CD4-positive, alpha-beta memory T cell (primary cell): Measurements from ENCODE around the gene KCNQ1. TPM values are rescaled to one million over a fixed set of nuclear protein-coding genes. Genes with fewer than 3 reads are reported as not detected.

Experiments
- CTCF ChIA-PET: fragments of 350-600 bp; sonication (Branson Sonifier 250); formaldehyde crosslinking; loops from one replicate; lab custom pipeline; 2021; ENCODE audit warnings: inconsistent platforms; ENCODE audit not compliant: partially characterized antibody; lab: Charles Lee
- POLR2A ChIA-PET: fragments of 350-600 bp; sonication (Branson Sonifier 250); formaldehyde crosslinking; loops from one replicate; lab custom pipeline; 2021; ENCODE audit not compliant: partially characterized antibody; lab: Charles Lee
- DNase-seq, 5 donors: peaks; one replicate each; pipeline versions ENCODE4 v3.0.0 to v3.0.0-alpha.2; 2020 to 2022; ENCODE audit warnings: mixed read lengths in 1 of 5
- H3K27ac ChIP-seq: one replicate; pipeline ENCODE4 v1.7.0; 2013; ENCODE audit warnings: low read depth, low read length
- H3K27me3 ChIP-seq: 2 replicates; pipeline ENCODE4 v1.7.0; 2013; ENCODE audit warnings: mild to moderate bottlenecking, low read length, moderate library complexity; ENCODE audit not compliant: insufficient read depth
- H3K36me3 ChIP-seq: 2 replicates; pipeline ENCODE4 v1.7.0; 2013; ENCODE audit warnings: mild to moderate bottlenecking, low read length, moderate library complexity; ENCODE audit not compliant: insufficient read depth
- H3K4me1 ChIP-seq: 2 replicates; pipeline ENCODE4 v1.7.0; 2013; ENCODE audit warnings: mild to moderate bottlenecking, low read length, moderate library complexity; ENCODE audit not compliant: insufficient read depth
- H3K4me3 ChIP-seq, 2 donors: one replicate each; pipeline ENCODE4 v1.7.0; 2013; ENCODE audit warnings: low read length in 2 of 2, mild to moderate bottlenecking in 1 of 2
- H3K9me3 ChIP-seq, 2 donors: one replicate each; pipeline ENCODE4 v1.7.0; 2013; ENCODE audit warnings: low read length in 2 of 2, control low read depth in 1 of 2; ENCODE audit not compliant: control insufficient read depth in 1 of 2
- H3K27ac Mint-ChIP-seq, 7 donors: one replicate each; pipeline ENCODE4 v1.8.0; 2020 to 2021; ENCODE audit warnings: mixed read lengths in 7 of 7, mild to moderate bottlenecking in 6 of 7, inconsistent platforms in 3 of 7, moderate library complexity in 3 of 7
- H3K27me3 Mint-ChIP-seq, 2 donors: one replicate each; pipeline ENCODE4 v1.8.0; 2020 to 2021; ENCODE audit warnings: mixed read lengths in 2 of 2
- H3K36me3 Mint-ChIP-seq, 2 donors: one replicate each; pipeline ENCODE4 v1.8.0; 2020 to 2021; ENCODE audit warnings: mixed read lengths in 2 of 2, inconsistent platforms in 1 of 2, mild to moderate bottlenecking in 1 of 2
- H3K4me1 Mint-ChIP-seq, 4 donors: one replicate each; pipeline ENCODE4 v1.8.0; 2020 to 2021; ENCODE audit warnings: mixed read lengths in 4 of 4, mild to moderate bottlenecking in 1 of 4
- H3K4me3 Mint-ChIP-seq, 8 donors: one replicate each; pipeline ENCODE4 v1.8.0; 2020 to 2021; ENCODE audit warnings: mixed read lengths in 8 of 8, mild to moderate bottlenecking in 7 of 8, moderate library complexity in 6 of 8, inconsistent platforms in 3 of 8
- H3K9me3 Mint-ChIP-seq, 8 donors: one replicate each; pipeline ENCODE4 v1.8.0; 2020 to 2021; ENCODE audit warnings: mixed read lengths in 8 of 8, mild to moderate bottlenecking in 5 of 8, inconsistent platforms in 3 of 8, moderate library complexity in 1 of 8
- intact Hi-C: fragments of 100-400 bp; cut with micrococcal nuclease; formaldehyde crosslinking; loops from one replicate; pipeline ENCODE4 v1.15.1; 2023
- polyA plus RNA-seq, 2 donors: library from polyadenylated mRNA; unstranded; fragments of 300-500 nt; fragmentation: Illumina TruSeq; gene quantifications; one replicate each; pipeline ENCODE4 v1.2.3, GENCODE V29; 2021
- total RNA-seq, 2 experiments: library from RNA; stranded (reverse); gene quantifications; one replicate each; pipeline ENCODE4 v1.2.3, GENCODE V29; 2021

KCNQ1 gene
- total and polyA plus RNA-seq, 4 experiments from 2014 or later, result 5.4 to 21.7 (median 21.5) TPM

DNA sequence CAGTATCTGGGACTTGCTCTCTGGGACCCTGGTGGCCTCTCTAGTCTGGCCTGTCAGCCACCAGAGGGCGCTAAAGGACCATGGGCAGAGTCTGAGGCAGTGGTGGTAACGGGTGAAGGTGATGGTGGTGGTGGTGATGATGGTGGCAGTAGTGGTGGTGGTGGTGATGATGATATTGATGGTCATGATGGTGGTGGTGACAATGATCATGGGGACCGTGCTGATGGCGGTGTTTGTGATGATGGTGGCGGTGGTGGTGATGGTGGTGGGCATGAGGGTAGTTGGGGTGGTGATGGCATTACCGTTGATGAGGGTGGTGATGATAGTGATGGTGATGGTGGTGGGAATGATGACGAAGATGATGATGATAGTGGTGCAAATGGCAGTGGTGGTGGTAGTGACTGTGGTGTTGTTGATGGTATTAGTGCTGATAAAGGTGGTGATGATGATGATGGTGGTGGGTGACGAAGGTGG, 16.4 kb upstream of the KCNQ1 start:
- no peak overlapping the region for H3K4me3 Mint-ChIP-seq
- no peaks in the 10 kb centered on the region for H3K4me1 ChIP-seq
- no peak overlapping the region for H3K27ac Mint-ChIP-seq
- H3K9me3 ChIP-seq, result no peaks in the 10 kb centered on the region
- H3K36me3 Mint-ChIP-seq, result no peaks in the 10 kb centered on the region
- H3K4me3 ChIP-seq, result no peak overlapping the region
- no peaks in the 10 kb centered on the region for H3K36me3 ChIP-seq
- ChIA-PET CTCF (interaction anchor here (1.1 to 5.2 kb wide), 3 partner anchors 19 to 104 kb away, joined by 3 to 104 read pairs (median 5); no protein-coding TSS in a partner anchor), POLR2A (interaction anchor here (0.8 kb wide), 1 partner anchor 103 kb away, joined by 3 read pairs; no protein-coding TSS in a partner anchor)
- no peaks in the 10 kb centered on the region for H3K4me1 Mint-ChIP-seq
- H3K27me3 ChIP-seq, result no peaks in the 10 kb centered on the region
- no peaks in the 10 kb centered on the region for H3K9me3 Mint-ChIP-seq
- H3K27me3 Mint-ChIP-seq, result no peaks in the 10 kb centered on the region
- intact Hi-C loops, result loop anchor here (1.0 to 2.0 kb wide), 2 partner anchors 460 to 663 kb away; no protein-coding TSS in a partner anchor
- peak; percentile 77 to 83 (median 80) for DNase-seq
- no peak overlapping the region for H3K27ac ChIP-seq

DNA sequence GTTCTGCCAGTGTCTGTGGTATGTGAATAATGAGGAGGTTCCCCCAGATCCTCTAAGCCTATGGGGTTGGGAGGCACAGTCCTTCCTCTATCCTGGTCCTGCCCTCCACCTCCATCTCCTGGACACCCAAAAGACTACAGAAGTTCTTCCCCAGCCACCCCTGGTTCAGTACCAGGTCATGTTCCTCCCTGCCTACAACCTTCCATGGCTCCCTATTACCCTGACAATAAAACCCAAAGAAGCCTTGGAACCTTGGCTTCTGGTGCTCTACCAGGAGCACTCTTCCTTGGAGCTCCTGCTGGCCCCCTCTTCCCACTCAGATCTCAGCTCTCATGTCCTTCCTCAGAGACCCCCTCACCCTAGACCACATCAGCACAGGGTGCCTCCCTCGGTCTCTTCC, 13.4 kb upstream of the KCNQ1 start:
- H3K4me3 Mint-ChIP-seq, result no peak overlapping the region
- no peaks in the 10 kb centered on the region for H3K4me1 Mint-ChIP-seq
- Histone ChIP-seq H3K4me1 (no peaks in the 10 kb centered on the region), H3K4me3 (no peak overlapping the region), H3K27me3 (no peaks in the 10 kb centered on the region), H3K27ac (no peak overlapping the region), H3K36me3 (no peaks in the 10 kb centered on the region), H3K9me3 (no peaks in the 10 kb centered on the region)
- no peak for DNase-seq
- no peaks in the 10 kb centered on the region for H3K9me3 Mint-ChIP-seq
- POLR2A ChIA-PET, result no interaction called here
- H3K27ac Mint-ChIP-seq, result peak overlapping the region in 3 of 7 donors; percentile 56 to 72 (median 59)
- CTCF ChIA-PET, result interaction anchor here (1.0 to 2.9 kb wide), 4 partner anchors 100 to 499 kb away, joined by 3 to 18 read pairs (median 3); no protein-coding TSS in a partner anchor
- no peaks in the 10 kb centered on the region for H3K36me3 Mint-ChIP-seq
- intact Hi-C loops, result no loop called here
- H3K27me3 Mint-ChIP-seq, result no peaks in the 10 kb centered on the region

DNA sequence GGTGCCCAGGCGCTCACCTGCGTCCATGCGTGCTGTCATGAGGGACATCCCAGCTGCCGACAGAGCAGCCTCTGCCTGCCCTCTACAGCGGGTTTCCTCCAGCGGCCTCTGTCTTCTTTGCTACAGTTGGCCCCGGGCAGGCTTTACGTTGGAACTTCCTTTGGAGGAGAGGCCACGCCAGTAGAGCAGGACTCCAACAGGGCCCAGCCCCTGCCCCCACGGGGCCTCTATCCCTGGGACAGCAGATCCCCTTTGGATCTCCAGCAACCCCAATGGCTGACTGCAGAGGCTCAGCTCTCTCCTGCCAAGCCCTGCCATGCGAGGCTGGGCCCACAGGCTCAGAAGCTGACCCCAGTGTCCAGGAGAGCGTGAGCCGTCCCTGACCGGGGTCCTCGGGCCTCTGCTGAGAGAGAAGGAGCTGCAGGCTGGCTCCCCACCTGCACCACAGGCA, 12.6 kb upstream of the KCNQ1 start:
- ChIA-PET CTCF (interaction anchor here (1.5 to 2.9 kb wide), 2 partner anchors 99 to 457 kb away, joined by 3 to 18 read pairs; no protein-coding TSS in a partner anchor), POLR2A (no interaction called here)
- no peak overlapping the region for H3K4me3 ChIP-seq
- H3K36me3 Mint-ChIP-seq, result no peaks in the 10 kb centered on the region
- no peak overlapping the region for H3K27ac Mint-ChIP-seq
- intact Hi-C loops, result no loop called here
- no peaks in the 10 kb centered on the region for H3K9me3 Mint-ChIP-seq
- no peaks in the 10 kb centered on the region for H3K27me3 Mint-ChIP-seq
- H3K27ac ChIP-seq, result no peak overlapping the region
- H3K4me1 ChIP-seq, result no peaks in the 10 kb centered on the region
- H3K4me1 Mint-ChIP-seq, result no peaks in the 10 kb centered on the region
- H3K36me3 ChIP-seq, result no peaks in the 10 kb centered on the region
- DNase-seq, result no peak
- no peaks in the 10 kb centered on the region for H3K27me3 ChIP-seq
- H3K9me3 ChIP-seq, result no peaks in the 10 kb centered on the region
- no peak overlapping the region for H3K4me3 Mint-ChIP-seq

DNA sequence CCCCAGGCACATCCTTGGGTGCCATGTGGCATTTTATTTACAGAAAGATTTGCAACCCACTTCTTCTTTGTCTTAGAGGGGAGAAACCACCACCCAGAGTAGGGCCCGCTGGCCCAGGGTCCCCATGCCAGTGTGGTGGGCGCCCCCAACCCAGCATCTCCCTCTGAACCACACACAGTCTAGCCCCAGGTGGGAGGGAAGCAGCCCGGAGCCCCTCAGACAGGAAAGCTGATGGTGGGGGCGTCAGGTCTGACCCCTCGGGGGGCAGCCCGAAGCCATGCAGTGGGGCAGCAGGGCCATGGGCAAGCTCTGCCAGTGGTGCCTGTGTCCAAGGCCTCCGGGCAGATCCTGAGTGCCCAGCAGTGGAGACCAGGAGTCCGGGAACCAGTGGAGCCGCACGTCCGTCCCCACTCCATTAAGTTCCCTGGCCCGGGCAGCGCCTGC, 12.2 kb upstream of the KCNQ1 start:
- intact Hi-C loops, result no loop called here
- Mint-ChIP-seq H3K9me3 (no peaks in the 10 kb centered on the region), H3K4me1 (no peaks in the 10 kb centered on the region), H3K4me3 (no peak overlapping the region), H3K27ac (no peak overlapping the region), H3K27me3 (no peaks in the 10 kb centered on the region), H3K36me3 (no peaks in the 10 kb centered on the region)
- no peak for DNase-seq
- no peaks in the 10 kb centered on the region for H3K27me3 ChIP-seq
- H3K36me3 ChIP-seq, result no peaks in the 10 kb centered on the region
- no peak overlapping the region for H3K27ac ChIP-seq
- POLR2A ChIA-PET, result no interaction called here
- CTCF ChIA-PET, result interaction anchor here (2.9 kb wide), 1 partner anchor 99 kb away, joined by 18 read pairs; no protein-coding TSS in a partner anchor
- H3K9me3 ChIP-seq, result no peaks in the 10 kb centered on the region
- H3K4me3 ChIP-seq, result no peak overlapping the region
- no peaks in the 10 kb centered on the region for H3K4me1 ChIP-seq

DNA sequence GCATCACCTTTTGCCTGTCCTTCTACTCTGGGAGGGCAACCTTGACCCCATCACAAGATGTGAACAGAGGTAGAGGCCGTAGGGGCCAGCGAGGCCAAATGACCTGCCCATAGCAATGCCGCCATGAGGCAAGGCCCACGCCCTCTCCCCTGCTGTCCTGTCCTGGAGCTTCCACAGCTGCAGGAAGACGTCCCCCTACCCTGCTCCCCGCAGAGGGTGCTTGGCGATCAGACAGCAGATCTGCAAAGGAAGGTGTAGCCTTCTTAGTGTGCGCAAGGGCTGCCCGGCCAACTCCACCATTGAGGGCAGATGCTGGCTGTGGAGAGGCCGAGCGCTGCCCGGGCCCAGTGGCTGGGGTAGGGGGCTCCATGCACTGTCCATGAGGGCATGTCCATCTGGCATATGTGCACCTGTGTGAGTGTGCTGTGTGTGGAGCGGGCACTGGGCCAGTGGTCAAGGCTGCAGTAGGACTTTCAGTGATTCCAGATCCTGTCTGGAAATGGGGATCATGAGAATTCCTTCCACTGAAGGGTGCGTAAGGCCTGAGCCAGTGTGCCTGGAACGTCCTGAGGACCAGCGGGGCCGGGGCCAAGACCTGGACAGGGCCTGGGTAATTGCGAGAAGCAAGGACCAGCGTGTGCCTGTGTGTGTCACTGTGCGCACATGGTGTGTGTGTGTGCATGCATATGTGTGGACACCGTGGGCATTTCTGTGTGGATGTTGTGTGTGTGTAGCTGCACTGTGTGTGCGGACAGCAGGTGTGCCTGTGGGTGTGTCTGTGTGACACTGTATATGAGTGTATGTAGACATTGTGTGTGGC, 11.5 kb upstream of the KCNQ1 start:
- ChIA-PET POLR2A (no interaction called here), CTCF (interaction anchor here (2.9 kb wide), 1 partner anchor 98 kb away, joined by 18 read pairs; no protein-coding TSS in a partner anchor)
- Mint-ChIP-seq H3K9me3 (no peaks in the 10 kb centered on the region), H3K4me1 (no peaks in the 10 kb centered on the region), H3K4me3 (no peak overlapping the region), H3K27ac (no peak overlapping the region), H3K27me3 (no peaks in the 10 kb centered on the region), H3K36me3 (no peaks in the 10 kb centered on the region)
- no peak for DNase-seq
- H3K9me3 ChIP-seq, result no peaks in the 10 kb centered on the region
- intact Hi-C loops, result no loop called here
- H3K36me3 ChIP-seq, result no peaks in the 10 kb centered on the region
- H3K4me3 ChIP-seq, result no peak overlapping the region
- no peak overlapping the region for H3K27ac ChIP-seq
- H3K27me3 ChIP-seq, result no peaks in the 10 kb centered on the region
- H3K4me1 ChIP-seq, result no peaks in the 10 kb centered on the region

DNA sequence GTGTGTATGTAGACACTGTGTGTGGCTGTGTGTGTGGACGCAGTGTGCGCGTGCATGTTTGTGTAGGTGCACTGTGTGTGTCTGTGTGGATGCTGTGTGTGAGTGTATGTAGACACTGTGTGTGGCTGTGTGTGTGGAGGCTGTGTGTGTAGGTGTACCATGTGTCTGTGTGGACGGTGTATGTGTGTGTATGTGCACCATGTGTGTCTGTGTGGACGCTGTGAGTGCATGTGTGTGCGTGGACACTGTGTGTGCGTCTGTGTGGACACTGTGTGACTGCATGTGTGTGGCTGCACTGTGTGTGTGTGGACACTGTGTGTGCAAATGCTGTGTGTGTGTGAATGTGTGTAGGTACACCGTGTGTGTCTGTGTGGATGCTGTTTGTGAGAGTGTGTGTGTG, 10.8 kb upstream of the KCNQ1 start:
- Histone ChIP-seq H3K36me3 (no peaks in the 10 kb centered on the region), H3K27ac (no peak overlapping the region), H3K27me3 (no peaks in the 10 kb centered on the region), H3K4me1 (no peaks in the 10 kb centered on the region), H3K9me3 (no peaks in the 10 kb centered on the region), H3K4me3 (no peak overlapping the region)
- Mint-ChIP-seq H3K36me3 (no peaks in the 10 kb centered on the region), H3K4me1 (no peaks in the 10 kb centered on the region), H3K27ac (no peak overlapping the region), H3K9me3 (no peaks in the 10 kb centered on the region), H3K4me3 (no peak overlapping the region), H3K27me3 (no peaks in the 10 kb centered on the region)
- ChIA-PET POLR2A (no interaction called here), CTCF (no interaction called here)
- no peak for DNase-seq
- intact Hi-C loops, result no loop called here

DNA sequence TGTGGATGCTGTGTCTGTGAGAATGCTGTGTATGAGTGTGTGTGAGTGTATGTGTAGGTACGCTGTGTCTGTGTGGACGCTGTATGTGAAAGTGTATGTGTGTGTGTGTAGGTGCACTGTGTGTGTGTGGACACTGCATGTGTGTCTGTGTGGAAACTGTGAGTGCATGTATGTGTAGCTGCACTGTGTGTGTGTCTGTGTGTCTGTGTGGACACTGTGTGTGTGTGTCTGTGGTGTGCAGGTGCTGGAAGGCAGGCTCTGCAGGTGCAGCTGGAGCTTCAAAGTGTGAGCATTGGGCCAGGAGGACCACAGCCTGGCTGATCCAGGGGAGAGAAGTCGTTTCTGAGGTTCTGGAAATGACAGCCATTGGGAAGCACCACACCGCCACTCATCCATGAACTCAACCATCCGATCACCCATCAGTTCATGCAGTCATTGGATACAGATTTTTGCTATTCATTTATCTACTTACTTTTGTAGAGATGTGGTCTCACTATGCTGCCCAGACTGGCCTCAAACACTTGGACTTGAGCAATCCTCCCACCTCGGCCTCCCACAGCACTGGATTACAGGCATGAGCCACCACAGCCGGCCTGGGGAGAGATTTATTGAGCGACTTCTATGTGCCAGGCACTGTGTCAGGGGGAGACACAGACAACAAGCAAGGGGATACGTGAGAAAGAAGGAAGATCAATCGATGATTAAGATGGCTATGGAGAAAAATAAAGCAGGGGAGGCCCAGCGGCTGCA, 10.1 kb upstream of the KCNQ1 start:
- no peak overlapping the region for H3K4me3 Mint-ChIP-seq
- H3K27me3 Mint-ChIP-seq, result no peaks in the 10 kb centered on the region
- H3K27me3 ChIP-seq, result no peaks in the 10 kb centered on the region
- no peaks in the 10 kb centered on the region for H3K9me3 ChIP-seq
- ChIA-PET POLR2A (no interaction called here), CTCF (interaction anchor here (0.5 kb wide), 1 partner anchor 89 kb away, joined by 3 read pairs; no protein-coding TSS in a partner anchor)
- H3K27ac ChIP-seq, result no peak overlapping the region
- DNase-seq, result no peak
- intact Hi-C loops, result no loop called here
- H3K4me1 ChIP-seq, result no peaks in the 10 kb centered on the region
- no peaks in the 10 kb centered on the region for H3K9me3 Mint-ChIP-seq
- H3K36me3 ChIP-seq, result no peaks in the 10 kb centered on the region
- H3K36me3 Mint-ChIP-seq, result no peaks in the 10 kb centered on the region
- no peak overlapping the region for H3K4me3 ChIP-seq
- no peak overlapping the region for H3K27ac Mint-ChIP-seq
- H3K4me1 Mint-ChIP-seq, result no peaks in the 10 kb centered on the region
